ENCODE measurements around the gene EIF4B.

DNA sequence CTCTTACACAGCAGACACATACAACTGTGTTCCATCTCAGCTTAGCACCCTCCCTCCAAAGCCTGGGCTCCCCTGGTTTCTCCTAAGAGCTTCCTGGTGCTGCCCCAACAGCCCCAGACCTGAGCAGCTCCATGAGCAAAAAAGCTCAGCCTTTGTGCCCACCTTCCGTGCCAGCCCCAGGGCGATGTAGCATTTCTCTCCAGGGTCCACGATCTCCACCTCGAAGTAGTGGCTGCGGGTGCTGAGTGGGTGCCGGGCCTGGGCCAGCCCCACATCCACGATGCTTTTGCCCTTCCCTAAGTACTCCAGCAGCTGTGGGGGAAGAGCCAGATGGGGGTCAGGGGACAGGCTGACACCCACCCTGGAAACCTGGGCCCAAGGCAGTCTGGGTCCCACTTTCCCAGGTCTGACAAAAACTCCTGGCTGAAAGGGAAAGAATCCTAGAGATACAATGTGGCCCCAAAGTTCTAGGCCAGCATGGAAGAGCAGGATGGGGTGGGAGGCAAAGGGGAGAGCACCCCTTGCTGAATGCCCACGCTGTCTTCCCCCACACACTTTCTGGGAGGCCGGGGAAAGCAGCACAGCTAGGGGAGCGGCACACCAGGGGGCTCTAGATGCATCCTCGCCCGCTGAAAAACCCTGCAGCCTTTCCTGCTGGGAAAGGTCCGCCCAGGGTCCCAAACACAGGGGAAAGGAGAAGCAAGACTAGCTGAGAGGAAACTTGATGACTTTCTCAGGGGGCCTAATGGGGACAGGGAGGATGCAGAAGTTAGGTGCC lies 61.9 kb downstream of the EIF4B start:
- no peak for TF ChIP-seq POLR2A (IDR thresholded peaks at IDR 0.05)
- TF ChIP-seq, protein P1, sequence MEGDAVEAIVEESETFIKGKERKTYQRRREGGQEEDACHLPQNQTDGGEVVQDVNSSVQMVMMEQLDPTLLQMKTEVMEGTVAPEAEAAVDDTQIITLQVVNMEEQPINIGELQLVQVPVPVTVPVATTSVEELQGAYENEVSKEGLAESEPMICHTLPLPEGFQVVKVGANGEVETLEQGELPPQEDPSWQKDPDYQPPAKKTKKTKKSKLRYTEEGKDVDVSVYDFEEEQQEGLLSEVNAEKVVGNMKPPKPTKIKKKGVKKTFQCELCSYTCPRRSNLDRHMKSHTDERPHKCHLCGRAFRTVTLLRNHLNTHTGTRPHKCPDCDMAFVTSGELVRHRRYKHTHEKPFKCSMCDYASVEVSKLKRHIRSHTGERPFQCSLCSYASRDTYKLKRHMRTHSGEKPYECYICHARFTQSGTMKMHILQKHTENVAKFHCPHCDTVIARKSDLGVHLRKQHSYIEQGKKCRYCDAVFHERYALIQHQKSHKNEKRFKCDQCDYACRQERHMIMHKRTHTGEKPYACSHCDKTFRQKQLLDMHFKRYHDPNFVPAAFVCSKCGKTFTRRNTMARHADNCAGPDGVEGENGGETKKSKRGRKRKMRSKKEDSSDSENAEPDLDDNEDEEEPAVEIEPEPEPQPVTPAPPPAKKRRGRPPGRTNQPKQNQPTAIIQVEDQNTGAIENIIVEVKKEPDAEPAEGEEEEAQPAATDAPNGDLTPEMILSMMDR (IDR thresholded peaks at IDR 0.05): no peak

Measured in adrenal gland (tissue), 5 donors.